DND-41 (cell line): Measurements from ENCODE around the gene SYNE4.

ENCODE experiments used
- ATAC-seq: fragments of 200-7000 bp; cut with Tn5 transposase; 3 replicates; pipeline ENCODE4 v1.9.1; 2021; ENCODE audit warnings: low read depth; ENCODE audit not compliant: insufficient read depth
- DNase-seq: peaks from one replicate; pipeline ENCODE4 v3.0.0-alpha.2; 2020
- H2AFZ ChIP-seq: 2 replicates; pipeline ENCODE4 v1.6.0; 2012; ENCODE audit warnings: low read depth, low read length
- H3K27ac ChIP-seq: 2 replicates; pipeline ENCODE4 v1.5.1; 2012; ENCODE audit warnings: low read length, inconsistent platforms
- H3K27me3 ChIP-seq: fragments of 200-600 bp; sonication (generic); 2 replicates; pipeline ENCODE4 v1.6.0; 2012; ENCODE audit warnings: low read length, mild to moderate bottlenecking, inconsistent platforms; ENCODE audit not compliant: insufficient read depth, poor library complexity
- H3K36me3 ChIP-seq: 2 replicates; pipeline ENCODE4 v1.5.1; 2012; ENCODE audit warnings: low read length, inconsistent platforms; ENCODE audit not compliant: insufficient read depth
- H3K4me1 ChIP-seq: 2 replicates; pipeline ENCODE4 v1.5.1; 2012; ENCODE audit warnings: mild to moderate bottlenecking, low read length; ENCODE audit not compliant: insufficient read depth
- H3K4me2 ChIP-seq: 2 replicates; pipeline ENCODE4 v1.6.0; 2012; ENCODE audit warnings: mild to moderate bottlenecking, moderate library complexity, low read length, inconsistent platforms; ENCODE audit not compliant: insufficient read depth
- H3K4me3 ChIP-seq, 2 experiments: fragments of 200-600 bp in 1 of 2; shearing (Covaris generic) in 1 of 2; 2 replicates each; pipeline ENCODE4 v1.5.1; 2012 to 2016; ENCODE audit warnings: inconsistent platforms in 2 of 2, low read length in 2 of 2, mild to moderate bottlenecking in 2 of 2, low read depth in 1 of 2, moderate library complexity in 1 of 2
- H3K79me2 ChIP-seq: 2 replicates; pipeline ENCODE4 v1.6.0; 2012; ENCODE audit warnings: low read length, inconsistent platforms; ENCODE audit not compliant: insufficient read depth
- H3K9ac ChIP-seq: 2 replicates; pipeline ENCODE4 v1.6.0; 2012; ENCODE audit warnings: low read depth, mild to moderate bottlenecking, inconsistent platforms, low read length, moderate library complexity
- H3K9me3 ChIP-seq: 2 replicates; pipeline ENCODE4 v1.5.1; 2012; ENCODE audit warnings: low read length, moderate library complexity, mild to moderate bottlenecking, inconsistent platforms; ENCODE audit not compliant: insufficient read depth, severe bottlenecking
- H4K20me1 ChIP-seq: 2 replicates; pipeline ENCODE4 v1.6.0; 2012; ENCODE audit warnings: low read length; ENCODE audit not compliant: insufficient read depth
- CTCF ChIP-seq: IDR thresholded peaks from 2 replicates; pipeline ENCODE4 v1.5.1; 2012; ENCODE audit warnings: borderline replicate concordance, low read length, moderate library complexity, mild to moderate bottlenecking; ENCODE audit not compliant: poor library complexity, severe bottlenecking; ENCODE audit errors: extremely low read depth
- EZH2 ChIP-seq: IDR thresholded peaks from 3 replicates; pipeline ENCODE4 v1.6.1; 2012; ENCODE audit warnings: borderline replicate concordance, low read depth, mild to moderate bottlenecking, moderate library complexity, low read length, inconsistent platforms; ENCODE audit not compliant: severe bottlenecking

SYNE4 gene

GRCh38 chr19:36051637-36052036, 43.0 kb upstream of the SYNE4 start:
- ATAC-seq (no peak), DNase-seq (no peak)
- Histone ChIP-seq H3K27ac (no peak overlapping the region), H3K79me2 (peaks cover 39% of the 10 kb centered on the region), H3K4me3 (no peak overlapping the region), H3K9ac (no peak overlapping the region), H3K36me3 (peaks cover 6% of the 10 kb centered on the region), H3K27me3 (no peaks in the 10 kb centered on the region), H4K20me1 (peaks cover 13% of the 10 kb centered on the region; the same call in 1 of the 2 replicates), H3K4me1 (peaks cover 26% of the 10 kb centered on the region), H2AFZ (no peak overlapping the region), H3K4me2 (no peak overlapping the region), H3K9me3 (no peaks in the 10 kb centered on the region)
- TF ChIP-seq EZH2 = no peak
- TF ChIP-seq CTCF = no peak

GRCh38 chr19:36051236-36051635, 42.6 kb upstream of the SYNE4 start:
- H3K27me3 ChIP-seq = no peaks in the 10 kb centered on the region
- H3K4me1 ChIP-seq = peaks cover 22% of the 10 kb centered on the region
- no peak for ATAC-seq
- H3K9ac ChIP-seq = no peak overlapping the region
- no peak overlapping the region for H2AFZ ChIP-seq
- H4K20me1 ChIP-seq = peaks cover 9% of the 10 kb centered on the region; the same call in 1 of the 2 replicates
- TF ChIP-seq CTCF = peak; percentile 48
- TF ChIP-seq EZH2 = no peak
- DNase-seq = no peak
- H3K36me3 ChIP-seq = peaks cover 6% of the 10 kb centered on the region
- no peak overlapping the region for H3K4me3 ChIP-seq
- no peak overlapping the region for H3K4me2 ChIP-seq
- no peak overlapping the region for H3K27ac ChIP-seq
- H3K79me2 ChIP-seq = peaks cover 35% of the 10 kb centered on the region
- H3K9me3 ChIP-seq = no peaks in the 10 kb centered on the region

- Histone ChIP-seq H3K9ac (no peak overlapping the region), H3K27ac (no peak overlapping the region), H3K9me3 (no peaks in the 10 kb centered on the region), H4K20me1 (no peaks in the 10 kb centered on the region), H3K27me3 (no peaks in the 10 kb centered on the region), H3K79me2 (peaks cover 25% of the 10 kb centered on the region), H3K4me2 (no peak overlapping the region), H3K4me3 (no peak overlapping the region), H2AFZ (no peak overlapping the region), H3K36me3 (peaks cover 4% of the 10 kb centered on the region; the same call in 1 of the 2 replicates), H3K4me1 (peaks cover 13% of the 10 kb centered on the region)
- DNase-seq = no peak
- ATAC-seq = no peak
- TF ChIP-seq EZH2 (no peak), CTCF (no peak)
These were observed 40.6 kb upstream of the SYNE4 start for GRCh38 chr19:36049080-36049698.

- Histone ChIP-seq H3K36me3 (peaks cover 4% of the 10 kb centered on the region; the same call in 1 of the 2 replicates), H3K9ac (no peak overlapping the region), H3K4me3 (no peak overlapping the region), H3K4me2 (no peak overlapping the region), H3K27ac (no peak overlapping the region), H3K27me3 (no peaks in the 10 kb centered on the region), H3K79me2 (peaks cover 23% of the 10 kb centered on the region), H3K4me1 (peaks cover 7% of the 10 kb centered on the region), H3K9me3 (no peaks in the 10 kb centered on the region), H2AFZ (no peak overlapping the region), H4K20me1 (no peaks in the 10 kb centered on the region)
- ATAC-seq (no peak), DNase-seq (no peak)
- TF ChIP-seq EZH2 = no peak
- no peak for TF ChIP-seq CTCF
These were observed 39.2 kb upstream of the SYNE4 start for GRCh38 chr19:36047835-36048234.
